ENCODE results near the gene PTPRK. TPM values are rescaled to one million over a fixed set of nuclear protein-coding genes. Genes with fewer than 3 reads are reported as not detected.
A peak's percentile ranks its signal among the peaks of the same experiment; 100 is the strongest.

Gene PTPRK
- total and polyA plus RNA-seq, 3 experiments from 2014 or later = 0.74 to 23.0 (median 21.3) TPM

- Histone ChIP-seq H3K9me3 (ENCODE audit: low read length) (no peaks in the 10 kb centered on the region), H3K27ac (ENCODE audit: low read depth, low read length) (no peak overlapping the region), H3K36me3 (ENCODE audit: insufficient read depth, low read length) (no peaks in the 10 kb centered on the region), H3K27me3 (ENCODE audit: insufficient read depth, low read length, poor library complexity, severe bottlenecking) (no peaks in the 10 kb centered on the region), H3K4me1 (ENCODE audit: insufficient read depth, low read length) (no peaks in the 10 kb centered on the region), H3K4me3 (ENCODE audit: low read length) (no peak overlapping the region)
- H3K4me3 Mint-ChIP-seq = no peak overlapping the region
- H3K27me3 Mint-ChIP-seq = no peaks in the 10 kb centered on the region
- H3K4me1 Mint-ChIP-seq = peaks cover 0 to 38% (median 3%) of the 10 kb centered on the region in 3 donors
- DNase-seq = no peak
- ChIA-PET CTCF (no interaction called here), POLR2A (interaction anchor here (0.9 kb wide), 1 partner anchor 26 kb away, joined by 3 read pairs; no protein-coding TSS in a partner anchor)
- peaks cover 0 to 3% (median 1%) of the 10 kb centered on the region in 3 donors for H3K36me3 Mint-ChIP-seq
- H3K27ac Mint-ChIP-seq = no peak overlapping the region
- H3K9me3 Mint-ChIP-seq = no peaks in the 10 kb centered on the region
Measured at GRCh38 chr6:128007658-128008057, 512.7 kb downstream of the PTPRK start.

DNA sequence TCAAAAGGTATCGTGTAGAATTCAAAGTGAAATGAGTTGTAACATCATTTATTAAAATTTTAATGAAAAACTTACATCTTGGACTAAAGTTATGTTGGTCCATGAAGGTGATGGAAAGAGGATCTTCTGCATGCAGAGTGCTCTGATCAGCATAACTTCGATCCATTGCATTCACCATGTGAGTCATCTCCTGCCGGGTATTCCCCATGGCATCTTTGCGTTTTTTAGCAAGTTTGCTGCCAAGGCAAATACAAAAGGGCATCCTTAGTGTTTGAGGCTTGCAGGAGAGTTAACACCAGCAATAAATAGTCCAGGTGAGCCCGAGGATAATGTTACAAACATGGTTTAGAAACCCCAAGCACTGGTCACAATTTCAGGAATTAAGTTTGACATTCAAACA lies 515.4 kb downstream of the PTPRK start:
- Histone ChIP-seq H3K4me1 (ENCODE audit: insufficient read depth, low read length) (no peaks in the 10 kb centered on the region), H3K27ac (ENCODE audit: low read depth, low read length) (no peak overlapping the region), H3K36me3 (ENCODE audit: insufficient read depth, low read length) (no peaks in the 10 kb centered on the region), H3K4me3 (ENCODE audit: low read length) (no peak overlapping the region), H3K27me3 (ENCODE audit: insufficient read depth, low read length, poor library complexity, severe bottlenecking) (no peaks in the 10 kb centered on the region), H3K9me3 (ENCODE audit: low read length) (no peaks in the 10 kb centered on the region)
- H3K27ac Mint-ChIP-seq = peak overlapping the region in 1 of 8 donors; percentile 14
- peaks cover 5 to 45% (median 10%) of the 10 kb centered on the region in 3 donors for H3K4me1 Mint-ChIP-seq
- no peak for DNase-seq
- H3K36me3 Mint-ChIP-seq = peaks cover 0 to 3% (median 1%) of the 10 kb centered on the region in 3 donors
- ChIA-PET CTCF (no interaction called here), POLR2A (no interaction called here)
- no peaks in the 10 kb centered on the region for H3K9me3 Mint-ChIP-seq
- no peak overlapping the region for H3K4me3 Mint-ChIP-seq
- no peaks in the 10 kb centered on the region for H3K27me3 Mint-ChIP-seq

DNA sequence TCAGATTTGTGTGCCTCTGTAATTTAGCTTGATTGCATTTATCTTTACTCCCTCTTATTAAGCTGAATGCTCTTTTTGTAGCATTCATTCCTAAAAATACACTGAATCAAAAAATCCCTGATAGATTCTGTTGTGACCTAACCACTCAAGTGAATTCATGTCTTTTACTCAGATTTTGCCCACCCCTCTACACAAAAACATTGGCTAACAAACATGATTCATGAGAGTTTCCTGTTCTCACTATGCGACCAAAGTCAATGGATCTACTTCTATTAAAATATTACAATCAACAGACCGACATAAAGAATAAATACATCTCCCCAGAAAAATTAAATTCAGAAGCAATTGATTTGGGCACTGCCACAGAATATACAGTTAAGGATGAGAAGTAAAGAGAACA lies 520.0 kb downstream of the PTPRK start:
- peak overlapping the region in 2 of 7 donors; percentile 2 to 41 for H3K4me3 Mint-ChIP-seq
- no peak overlapping the region for H3K27ac ChIP-seq (ENCODE audit: low read depth, low read length)
- CTCF ChIA-PET = no interaction called here

DNA sequence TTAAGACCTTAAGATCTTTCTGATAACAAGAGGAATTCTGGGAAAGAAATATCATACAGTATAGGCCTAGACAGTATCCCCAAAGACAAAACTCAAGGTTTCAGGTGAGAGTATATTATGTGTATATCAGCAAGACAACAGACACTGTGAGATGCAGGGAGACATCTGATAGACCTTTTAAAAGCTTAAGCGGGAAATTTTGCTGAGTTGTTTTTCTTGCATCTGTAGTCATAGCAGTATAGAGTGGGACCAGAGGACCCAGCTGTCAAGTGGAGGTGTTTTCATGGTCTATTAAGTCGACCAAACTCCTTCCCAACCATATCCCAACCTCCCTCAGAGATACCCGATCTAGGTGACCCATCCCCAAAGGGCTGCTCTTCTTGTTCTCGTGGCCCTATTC lies 521.4 kb downstream of the PTPRK start:
- no peak overlapping the region for H3K4me3 Mint-ChIP-seq
- H3K4me1 ChIP-seq (ENCODE audit: insufficient read depth, low read length) = peaks cover 6% of the 10 kb centered on the region
- no peaks in the 10 kb centered on the region for H3K27me3 ChIP-seq (ENCODE audit: insufficient read depth, low read length, poor library complexity, severe bottlenecking)
- H3K36me3 Mint-ChIP-seq = peaks cover 0 to 4% (median 2%) of the 10 kb centered on the region in 3 donors
- POLR2A ChIA-PET = no interaction called here
- CTCF ChIA-PET = interaction anchor here (1.1 kb wide), 2 partner anchors 28 to 65 kb away, joined by 3 read pairs; no protein-coding TSS in a partner anchor
- H3K9me3 ChIP-seq (ENCODE audit: low read length) = no peaks in the 10 kb centered on the region
- H3K4me3 ChIP-seq (ENCODE audit: low read length) = no peak overlapping the region
- H3K9me3 Mint-ChIP-seq = no peaks in the 10 kb centered on the region
- DNase-seq = no peak
- peak overlapping the region in 2 of 8 donors; percentile 39 to 56 for H3K27ac Mint-ChIP-seq
- no peak overlapping the region for H3K27ac ChIP-seq (ENCODE audit: low read depth, low read length)
- peaks cover 17 to 64% (median 54%) of the 10 kb centered on the region in 3 donors for H3K4me1 Mint-ChIP-seq
- H3K27me3 Mint-ChIP-seq = no peaks in the 10 kb centered on the region
- H3K36me3 ChIP-seq (ENCODE audit: insufficient read depth, low read length) = no peaks in the 10 kb centered on the region

More for the DNA sequence above, 520.0 kb downstream of the PTPRK start:
- Histone ChIP-seq H3K27me3 (ENCODE audit: insufficient read depth, low read length, poor library complexity, severe bottlenecking) (no peaks in the 10 kb centered on the region), H3K36me3 (ENCODE audit: insufficient read depth, low read length) (no peaks in the 10 kb centered on the region), H3K4me1 (ENCODE audit: insufficient read depth, low read length) (peaks cover 6% of the 10 kb centered on the region), H3K4me3 (ENCODE audit: low read length) (no peak overlapping the region), H3K9me3 (ENCODE audit: low read length) (no peaks in the 10 kb centered on the region)
- Mint-ChIP-seq H3K27me3 (no peaks in the 10 kb centered on the region), H3K9me3 (no peaks in the 10 kb centered on the region), H3K4me1 (peaks cover 17 to 77% (median 48%) of the 10 kb centered on the region in 3 donors), H3K27ac (peak overlapping the region in 3 of 8 donors; percentile 0 to 41 (median 39)), H3K36me3 (peaks cover 1 to 4% (median 2%) of the 10 kb centered on the region in 3 donors)
- DNase-seq = peak in 1 of 5 donors; percentile 24
- POLR2A ChIA-PET = interaction anchor here (0.6 kb wide), 1 partner anchor 99 kb away, joined by 3 read pairs; the partner anchor contains the start of gene THEMIS

DNA sequence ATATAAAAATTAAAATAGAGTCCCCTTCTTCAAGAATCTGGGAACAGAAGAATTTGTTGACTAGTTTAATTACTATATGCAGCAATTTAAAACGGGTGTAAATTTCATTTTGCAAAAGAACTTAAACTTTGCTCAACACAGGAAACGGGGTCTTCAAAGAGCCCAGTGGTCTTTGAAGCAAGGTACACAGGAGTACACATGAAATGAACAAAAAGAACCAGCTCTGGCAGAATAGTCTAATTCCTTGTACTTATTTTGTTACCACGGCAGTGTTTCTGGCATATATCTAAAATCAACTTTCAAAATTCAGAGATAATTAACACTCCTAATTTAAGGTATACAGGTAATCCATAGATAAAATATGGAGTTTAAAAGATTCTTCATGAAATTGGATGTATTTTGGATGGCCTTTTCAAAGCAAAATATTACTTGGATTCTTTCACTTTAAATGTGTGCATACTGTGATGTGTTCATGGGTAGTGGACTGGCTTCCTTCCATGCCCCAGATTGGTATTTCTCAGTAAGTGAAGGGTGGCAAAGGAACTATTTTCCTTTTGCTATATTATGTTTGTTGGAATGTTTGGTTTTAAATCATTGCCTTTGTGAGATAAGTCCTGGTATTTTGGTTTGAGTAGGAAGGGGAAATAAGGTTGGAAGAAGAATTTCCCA lies 522.8 kb downstream of the PTPRK start:
- no peak overlapping the region for H3K4me3 ChIP-seq (ENCODE audit: low read length)
- peaks cover 17 to 56% (median 54%) of the 10 kb centered on the region in 3 donors for H3K4me1 Mint-ChIP-seq

DNA sequence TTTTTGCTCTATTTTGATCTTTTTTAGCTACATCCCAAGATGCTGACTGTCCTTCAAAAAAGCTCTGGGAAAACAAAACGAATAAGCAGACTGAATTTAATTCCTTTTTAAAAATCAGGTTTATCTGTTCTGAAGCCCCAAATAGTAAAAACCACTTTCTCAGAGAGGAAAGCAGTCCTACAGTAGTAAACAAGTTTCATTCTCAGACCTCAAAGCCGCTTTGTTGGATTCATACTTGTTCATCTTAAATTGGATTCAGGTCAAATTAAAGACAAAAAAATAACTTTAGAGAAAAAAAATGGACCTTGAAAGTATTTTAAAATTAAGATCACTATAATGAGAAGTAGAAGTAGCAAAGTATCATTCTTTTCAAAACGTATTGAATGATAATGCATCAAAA lies 523.5 kb downstream of the PTPRK start:
- Mint-ChIP-seq H3K4me1 (peaks cover 21 to 62% (median 61%) of the 10 kb centered on the region in 3 donors), H3K27ac (peak overlapping the region in 4 of 8 donors; percentile 11 to 79 (median 64)), H3K27me3 (no peaks in the 10 kb centered on the region), H3K4me3 (peak overlapping the region in 4 of 7 donors; percentile 44 to 63 (median 46)), H3K36me3 (peaks cover 0 to 4% (median 0%) of the 10 kb centered on the region in 3 donors), H3K9me3 (no peaks in the 10 kb centered on the region)
- Histone ChIP-seq H3K27ac (ENCODE audit: low read depth, low read length) (no peak overlapping the region), H3K27me3 (ENCODE audit: insufficient read depth, low read length, poor library complexity, severe bottlenecking) (no peaks in the 10 kb centered on the region), H3K9me3 (ENCODE audit: low read length) (no peaks in the 10 kb centered on the region), H3K4me1 (ENCODE audit: insufficient read depth, low read length) (peaks cover 6% of the 10 kb centered on the region), H3K36me3 (ENCODE audit: insufficient read depth, low read length) (no peaks in the 10 kb centered on the region), H3K4me3 (ENCODE audit: low read length) (no peak overlapping the region)
- ChIA-PET POLR2A (interaction anchor here (0.5 to 0.7 kb wide), 2 partner anchors 16 to 90 kb away, joined by 3 to 4 read pairs; no protein-coding TSS in a partner anchor), CTCF (no interaction called here)
- DNase-seq = no peak

More for the DNA sequence above, 522.8 kb downstream of the PTPRK start:
- Mint-ChIP-seq H3K9me3 (no peaks in the 10 kb centered on the region), H3K27me3 (no peaks in the 10 kb centered on the region), H3K4me3 (peak overlapping the region in 5 of 7 donors; percentile 44 to 63 (median 59)), H3K27ac (peak overlapping the region in 6 of 8 donors; percentile 6 to 83 (median 50)), H3K36me3 (peaks cover 0 to 4% (median 0%) of the 10 kb centered on the region in 3 donors)
- H3K9me3 ChIP-seq (ENCODE audit: low read length) = no peaks in the 10 kb centered on the region
- no peak overlapping the region for H3K27ac ChIP-seq (ENCODE audit: low read depth, low read length)
- ChIA-PET CTCF (no interaction called here), POLR2A (no interaction called here)
- no peaks in the 10 kb centered on the region for H3K27me3 ChIP-seq (ENCODE audit: insufficient read depth, low read length, poor library complexity, severe bottlenecking)
- DNase-seq = peak in 1 of 5 donors; percentile 73
- peaks cover 6% of the 10 kb centered on the region for H3K4me1 ChIP-seq (ENCODE audit: insufficient read depth, low read length)
- H3K36me3 ChIP-seq (ENCODE audit: insufficient read depth, low read length) = no peaks in the 10 kb centered on the region

DNA sequence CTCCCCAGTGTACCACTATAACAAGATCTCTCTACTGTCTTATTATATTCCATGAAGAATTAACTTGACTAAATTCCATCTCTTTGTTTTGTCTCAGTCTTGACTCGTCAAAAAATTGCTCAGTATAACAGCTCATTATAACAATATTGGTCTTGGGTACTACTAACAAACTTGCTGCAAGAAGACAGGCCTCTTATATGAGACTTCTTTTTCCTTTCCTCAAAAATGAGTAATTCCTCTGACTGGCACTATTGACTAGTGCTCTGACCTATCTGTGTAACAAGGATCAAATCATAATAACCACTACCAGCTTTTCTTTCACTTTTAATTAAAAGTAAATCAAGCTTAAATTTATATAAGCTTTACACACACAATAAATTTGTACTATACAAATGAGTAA lies 528.3 kb downstream of the PTPRK start:
- Histone ChIP-seq H3K36me3 (ENCODE audit: insufficient read depth, low read length) (no peaks in the 10 kb centered on the region), H3K9me3 (ENCODE audit: low read length) (no peaks in the 10 kb centered on the region), H3K27me3 (ENCODE audit: insufficient read depth, low read length, poor library complexity, severe bottlenecking) (no peaks in the 10 kb centered on the region), H3K4me3 (ENCODE audit: low read length) (no peak overlapping the region), H3K4me1 (ENCODE audit: insufficient read depth, low read length) (no peaks in the 10 kb centered on the region), H3K27ac (ENCODE audit: low read depth, low read length) (no peak overlapping the region)
- H3K9me3 Mint-ChIP-seq = no peaks in the 10 kb centered on the region
- ChIA-PET CTCF (interaction anchor here (0.7 kb wide), 1 partner anchor 137 kb away, joined by 3 read pairs; no protein-coding TSS in a partner anchor), POLR2A (interaction anchor here (1.1 kb wide), 1 partner anchor 15 kb away, joined by 3 read pairs; no protein-coding TSS in a partner anchor)
- no peaks in the 10 kb centered on the region for H3K27me3 Mint-ChIP-seq
- peak overlapping the region in 4 of 8 donors; percentile 25 to 90 (median 77) for H3K27ac Mint-ChIP-seq
- no peak for DNase-seq
- peaks cover 14 to 55% (median 47%) of the 10 kb centered on the region in 3 donors for H3K4me1 Mint-ChIP-seq
- peaks cover 0 to 5% (median 0%) of the 10 kb centered on the region in 3 donors for H3K36me3 Mint-ChIP-seq
- H3K4me3 Mint-ChIP-seq = peak overlapping the region in 6 of 7 donors; percentile 29 to 76 (median 54)

DNA sequence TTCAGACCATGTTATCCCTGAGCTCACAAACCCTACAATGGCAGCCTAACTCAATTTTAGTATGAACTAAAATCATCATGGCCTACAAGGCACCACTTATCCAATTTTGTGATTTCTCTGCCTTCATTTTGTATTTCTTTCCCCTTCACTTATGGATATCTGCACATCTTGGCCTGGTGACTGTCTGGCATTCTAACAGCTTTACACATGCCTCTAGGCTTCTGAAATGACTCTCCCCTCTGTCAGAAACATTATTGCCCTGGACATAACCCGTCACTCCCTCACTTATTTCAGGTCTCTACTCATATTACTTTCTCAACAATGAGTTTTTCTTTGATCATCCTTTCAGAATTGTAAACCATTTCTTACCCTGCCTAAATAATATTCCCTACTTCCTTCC lies 530.3 kb downstream of the PTPRK start:
- H3K4me3 ChIP-seq (ENCODE audit: low read length) = no peak overlapping the region
- Mint-ChIP-seq H3K9me3 (no peaks in the 10 kb centered on the region), H3K4me3 (peak overlapping the region in 5 of 7 donors; percentile 5 to 71 (median 42)), H3K36me3 (peaks cover 0 to 5% (median 1%) of the 10 kb centered on the region in 3 donors), H3K27ac (peak overlapping the region in 3 of 8 donors; percentile 72 to 88 (median 74)), H3K27me3 (no peaks in the 10 kb centered on the region), H3K4me1 (peaks cover 13 to 56% (median 51%) of the 10 kb centered on the region in 3 donors)
- no peaks in the 10 kb centered on the region for H3K9me3 ChIP-seq (ENCODE audit: low read length)
- POLR2A ChIA-PET = interaction anchor here (1.0 kb wide), 1 partner anchor 12 kb away, joined by 4 read pairs; no protein-coding TSS in a partner anchor
- CTCF ChIA-PET = no interaction called here
- H3K4me1 ChIP-seq (ENCODE audit: insufficient read depth, low read length) = no peaks in the 10 kb centered on the region
- H3K27me3 ChIP-seq (ENCODE audit: insufficient read depth, low read length, poor library complexity, severe bottlenecking) = no peaks in the 10 kb centered on the region
- no peaks in the 10 kb centered on the region for H3K36me3 ChIP-seq (ENCODE audit: insufficient read depth, low read length)
- H3K27ac ChIP-seq (ENCODE audit: low read depth, low read length) = no peak overlapping the region
- no peak for DNase-seq

All from CD8-positive, alpha-beta memory T cell (primary cell).